Inflammatory macrophage (primary cell): ENCODE results near the gene PCED1B.
A peak's percentile ranks its signal among the peaks of the same experiment; 100 is the strongest.

Experiments used
- DNase-seq, 2 donors: peaks; one replicate each; pipeline ENCODE4 v3.0.0-alpha.2; 2020 to 2022

PCED1B gene

DNA sequence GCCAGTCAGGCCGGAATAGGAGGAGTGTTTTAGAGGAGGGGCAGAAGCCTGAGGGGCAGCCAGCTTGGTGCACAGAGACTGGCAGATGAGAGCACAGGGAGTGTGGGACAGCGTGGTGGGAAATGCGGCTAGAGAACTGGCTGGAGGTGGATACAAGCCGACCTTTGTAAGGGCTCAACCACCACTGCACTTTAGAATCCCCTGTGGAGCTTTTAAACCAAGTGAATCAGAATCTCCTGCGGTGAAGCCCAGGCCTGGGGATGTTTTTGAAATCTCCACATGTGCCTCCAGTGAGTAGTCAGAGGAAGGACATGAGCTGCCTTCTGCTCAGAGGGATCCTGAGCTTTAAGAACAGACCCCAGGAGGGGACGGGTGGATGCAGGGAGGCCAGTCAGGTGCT lies 10.9 kb upstream of the PCED1B start:
- no peak for DNase-seq

DNA sequence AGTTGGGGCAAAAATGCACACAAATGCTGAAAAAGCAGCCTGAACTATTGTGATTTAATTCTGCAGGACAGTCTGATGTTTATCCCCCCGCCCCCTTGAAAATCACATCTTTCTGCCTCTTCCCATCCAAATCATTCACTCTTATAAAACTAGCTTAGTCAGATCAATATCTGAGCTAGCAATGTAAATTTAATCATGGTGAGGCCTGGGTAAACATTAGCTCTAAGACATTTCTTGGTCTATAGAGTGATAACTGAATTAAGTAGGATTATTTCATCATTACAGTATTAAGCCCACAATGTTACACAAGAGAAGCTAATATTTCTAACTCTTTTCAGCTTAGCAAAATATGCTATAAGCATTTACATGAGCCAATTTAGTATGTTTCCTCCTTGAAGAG lies 9.1 kb upstream of the PCED1B start:
- DNase-seq = no peak

DNA sequence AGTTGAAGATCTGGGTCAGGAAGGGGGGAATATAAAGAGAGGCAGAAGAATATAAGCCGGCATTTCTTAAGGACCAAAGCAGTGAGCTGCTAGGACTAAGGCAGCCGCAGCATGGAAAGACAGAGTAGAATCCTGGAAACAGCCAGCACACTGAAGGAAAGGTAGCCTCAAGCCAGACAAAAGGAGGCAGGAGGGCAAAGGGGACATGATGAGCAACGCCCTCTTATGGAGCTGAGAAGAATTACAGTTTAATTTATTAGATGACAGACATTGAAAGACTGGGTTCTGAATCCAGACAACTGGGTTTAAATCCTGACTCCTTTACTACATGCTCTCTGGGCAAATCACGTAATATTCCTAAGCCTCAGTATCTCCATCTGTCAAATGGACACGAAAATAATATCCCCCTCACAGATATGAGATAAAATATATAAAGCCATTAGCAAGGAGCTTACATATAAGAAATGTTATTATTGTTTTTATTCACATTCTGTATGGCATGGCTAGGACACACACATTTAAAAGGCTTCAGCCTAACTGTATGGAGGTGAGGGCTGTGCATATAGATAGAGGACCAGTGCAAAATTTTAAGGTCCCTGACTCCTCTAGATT lies 8.1 kb upstream of the PCED1B start:
- peak in 1 of 2 donors; percentile 24 for DNase-seq

DNA sequence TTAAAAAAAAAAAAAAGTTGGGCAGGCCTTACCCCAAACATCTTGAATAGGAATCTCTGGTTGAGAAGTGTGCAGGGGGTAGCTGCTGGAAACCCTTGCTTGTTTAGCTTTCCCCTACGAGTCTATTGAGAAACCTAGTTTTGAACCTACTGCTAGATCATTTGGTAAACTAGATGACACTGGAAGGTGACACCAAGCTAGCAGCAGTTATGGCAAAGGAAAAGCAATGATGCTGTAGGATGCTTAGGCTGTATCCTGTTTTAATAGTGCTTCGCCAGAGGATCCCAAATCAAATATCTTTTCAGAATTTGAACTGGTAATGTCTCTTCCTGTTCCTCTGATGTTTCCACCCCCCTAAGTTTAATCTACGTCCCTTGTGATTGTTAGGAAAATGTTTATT lies 5.5 kb upstream of the PCED1B start:
- DNase-seq = no peak

DNA sequence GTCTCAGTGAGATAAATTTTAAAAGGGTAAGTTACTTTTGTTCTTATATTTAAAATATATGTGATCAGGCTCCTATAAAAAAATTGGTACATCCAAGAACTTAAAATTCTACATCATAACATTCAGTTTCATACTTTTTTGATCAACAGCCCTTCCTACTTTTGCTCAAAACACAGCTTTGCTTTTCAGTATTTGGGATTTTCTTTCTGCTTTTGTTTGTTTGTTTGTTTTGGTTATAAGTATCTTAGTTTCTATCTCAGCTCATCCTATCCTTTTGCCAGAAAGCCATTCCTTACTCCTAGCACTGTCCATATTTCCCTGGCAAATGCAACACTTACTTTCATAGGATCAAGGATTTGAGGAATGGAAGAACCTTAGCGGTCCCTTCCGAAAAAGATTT lies 4.7 kb upstream of the PCED1B start:
- DNase-seq = no peak

DNA sequence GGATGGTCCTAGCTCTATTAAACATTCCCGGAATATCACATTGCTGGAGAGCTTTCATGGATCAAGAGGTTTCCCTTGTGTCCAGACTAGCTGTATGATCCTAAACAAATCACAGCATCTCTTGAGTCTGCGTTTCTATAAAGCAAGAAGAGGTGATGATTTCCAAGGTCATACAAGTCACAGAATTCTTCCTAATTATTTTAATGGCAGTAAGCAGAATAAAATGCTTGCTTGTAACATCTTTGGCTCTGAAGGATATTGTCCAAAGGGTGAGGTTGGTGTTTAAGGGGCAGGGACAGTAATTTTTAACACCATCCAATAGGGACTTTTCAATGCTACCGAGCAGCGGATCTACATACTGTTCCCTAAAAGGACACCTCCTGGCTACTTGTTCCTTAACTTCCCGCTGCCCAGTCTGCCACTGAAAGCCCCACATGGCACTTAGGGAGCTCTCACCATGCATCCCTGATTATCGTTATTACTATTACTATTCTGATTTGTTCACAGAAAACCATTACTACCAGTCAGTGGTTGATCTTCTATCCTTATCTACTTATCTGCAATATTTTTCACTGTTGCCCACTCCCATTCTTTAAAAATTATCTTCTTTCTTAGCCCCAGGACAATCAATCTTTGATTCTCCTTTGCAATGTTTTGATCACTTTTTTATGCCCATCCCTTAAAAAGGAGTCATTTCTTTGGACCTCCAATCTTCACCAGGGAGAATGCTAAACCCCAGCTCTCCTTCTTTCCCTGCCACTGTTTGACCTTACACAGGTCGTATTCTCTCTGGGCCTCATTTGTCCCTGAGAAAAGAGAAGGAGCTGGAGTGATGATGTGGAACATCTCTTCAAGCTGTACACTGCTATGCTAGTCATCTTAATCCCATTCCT lies 4.0 kb upstream of the PCED1B start:
- DNase-seq = no peak

DNA sequence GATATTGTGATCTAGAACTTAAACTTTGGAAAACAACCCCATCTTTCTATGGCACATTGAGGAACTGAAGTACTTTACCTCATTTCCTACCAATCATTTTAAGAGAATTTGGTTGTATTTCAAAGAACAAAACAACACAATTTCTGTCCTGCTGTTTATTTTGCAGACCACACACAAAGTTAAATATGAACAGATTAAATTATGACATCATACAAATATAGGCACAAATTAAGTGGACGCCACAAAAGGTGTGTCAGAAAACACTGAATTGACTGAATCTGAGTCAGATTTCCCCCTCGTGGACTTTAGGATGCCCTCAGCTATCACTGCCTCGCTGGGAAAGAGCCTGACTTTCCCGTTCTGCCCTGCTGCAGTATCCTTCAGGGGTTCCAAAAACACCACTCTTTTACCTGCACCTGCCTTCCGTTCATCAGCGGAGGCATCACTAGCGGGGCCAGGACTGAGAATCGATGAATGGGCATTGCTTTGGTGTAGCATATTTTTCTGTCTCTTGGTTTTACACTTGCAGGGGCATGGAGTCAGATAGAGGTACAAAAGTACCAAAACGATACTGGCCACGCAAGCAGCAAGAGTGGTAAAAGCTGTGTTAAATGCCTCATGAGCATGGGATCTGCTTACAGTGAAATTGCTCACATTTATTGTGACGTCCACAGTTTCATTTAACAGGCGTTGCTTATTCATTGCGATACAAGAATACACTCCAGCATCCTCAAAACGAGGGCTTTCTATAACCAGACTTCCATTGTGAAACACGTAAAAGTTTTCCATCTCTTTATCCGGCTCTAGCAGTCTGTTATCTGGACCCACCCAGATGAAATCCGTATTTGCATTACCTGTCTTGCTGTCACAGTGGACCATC lies 2.0 kb upstream of the PCED1B start:
- no peak for DNase-seq

DNA sequence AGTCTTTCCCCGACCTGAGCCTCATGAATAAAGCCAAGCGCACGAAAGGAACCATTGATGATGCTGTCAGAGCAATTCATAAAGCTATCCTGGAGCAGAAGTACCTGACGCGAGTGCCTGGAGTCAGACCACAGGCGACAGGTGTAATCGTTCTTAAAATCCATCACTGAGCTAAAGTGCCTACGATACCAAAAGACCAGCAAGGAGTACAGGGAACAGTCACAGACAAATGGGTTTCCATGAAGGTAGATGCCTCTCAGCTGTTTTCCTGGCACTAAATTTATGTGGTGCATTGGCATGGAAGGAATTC lies 1.4 kb upstream of the PCED1B start:
- DNase-seq = no peak

DNA sequence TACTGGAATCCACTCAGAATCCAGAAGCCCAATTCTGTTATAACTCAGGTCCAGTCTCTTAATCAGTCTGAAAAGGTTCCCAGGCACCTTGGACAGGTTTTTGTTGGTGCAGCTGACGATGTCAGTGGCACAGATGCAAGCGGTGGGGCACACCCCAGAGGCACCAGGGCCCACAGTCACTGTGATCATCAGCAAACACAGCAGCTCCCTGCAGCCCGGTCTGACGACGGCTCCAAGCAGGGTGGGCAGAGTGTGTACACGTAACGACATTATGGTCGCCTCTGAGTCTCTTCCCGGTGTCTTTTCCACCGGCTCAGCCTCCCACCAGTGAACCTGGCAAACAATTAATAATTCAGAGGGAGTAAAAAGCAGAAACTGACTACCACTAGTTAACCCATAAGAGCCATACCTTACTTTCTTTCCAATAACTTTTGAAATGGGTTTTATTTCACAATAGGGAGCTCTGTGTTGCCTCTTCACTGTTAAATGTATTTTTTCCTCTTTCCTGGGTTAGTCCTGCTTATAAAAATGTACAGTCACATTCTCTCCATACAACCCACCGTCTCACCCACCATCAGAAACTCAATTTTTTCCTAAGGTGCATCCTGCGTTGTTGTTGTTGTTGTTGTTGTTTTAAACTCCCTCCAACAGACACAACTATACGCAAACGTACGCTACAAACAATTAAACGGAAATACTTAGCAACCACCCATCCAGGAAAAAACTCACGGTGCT lies 521 bp upstream of the PCED1B start:
- no peak for DNase-seq

DNA sequence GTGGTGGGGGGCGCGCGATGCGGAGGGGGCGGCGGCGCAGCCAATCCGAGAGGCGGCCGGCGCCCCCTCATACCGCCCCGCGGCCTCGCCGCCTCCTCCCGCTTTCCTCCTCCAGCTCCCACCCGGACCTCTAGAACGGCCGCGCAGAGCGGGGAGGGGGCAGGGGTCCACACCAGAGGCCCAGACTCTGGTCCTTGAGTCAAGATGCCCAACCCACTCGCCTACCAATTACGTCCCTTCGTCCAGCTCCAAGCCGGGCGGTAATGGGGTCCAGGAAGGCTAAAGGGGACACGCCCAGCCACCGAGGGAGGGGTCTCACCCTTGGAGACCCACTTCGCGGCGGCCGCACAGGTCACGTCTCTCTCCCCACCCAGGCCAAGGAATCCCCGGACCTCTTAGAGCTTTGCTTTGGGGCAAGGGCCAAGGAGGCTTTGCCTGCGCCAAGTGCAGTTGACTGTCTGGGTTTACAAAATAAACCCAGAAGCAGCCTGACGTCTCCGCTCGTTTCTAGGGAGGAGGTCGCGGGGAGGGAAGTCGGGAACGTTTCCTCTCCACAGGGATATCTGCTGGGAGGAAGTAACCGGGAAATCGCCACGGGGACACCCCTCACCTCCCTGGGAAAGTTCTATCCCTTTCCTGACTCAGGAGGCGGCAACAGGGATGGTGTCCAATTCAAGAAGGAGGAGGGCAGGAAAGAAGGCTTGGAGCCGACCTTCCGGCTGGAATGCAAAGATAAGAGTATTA lies 732 bp downstream of the PCED1B start:
- peak; percentile 16 to 37 for DNase-seq

DNA sequence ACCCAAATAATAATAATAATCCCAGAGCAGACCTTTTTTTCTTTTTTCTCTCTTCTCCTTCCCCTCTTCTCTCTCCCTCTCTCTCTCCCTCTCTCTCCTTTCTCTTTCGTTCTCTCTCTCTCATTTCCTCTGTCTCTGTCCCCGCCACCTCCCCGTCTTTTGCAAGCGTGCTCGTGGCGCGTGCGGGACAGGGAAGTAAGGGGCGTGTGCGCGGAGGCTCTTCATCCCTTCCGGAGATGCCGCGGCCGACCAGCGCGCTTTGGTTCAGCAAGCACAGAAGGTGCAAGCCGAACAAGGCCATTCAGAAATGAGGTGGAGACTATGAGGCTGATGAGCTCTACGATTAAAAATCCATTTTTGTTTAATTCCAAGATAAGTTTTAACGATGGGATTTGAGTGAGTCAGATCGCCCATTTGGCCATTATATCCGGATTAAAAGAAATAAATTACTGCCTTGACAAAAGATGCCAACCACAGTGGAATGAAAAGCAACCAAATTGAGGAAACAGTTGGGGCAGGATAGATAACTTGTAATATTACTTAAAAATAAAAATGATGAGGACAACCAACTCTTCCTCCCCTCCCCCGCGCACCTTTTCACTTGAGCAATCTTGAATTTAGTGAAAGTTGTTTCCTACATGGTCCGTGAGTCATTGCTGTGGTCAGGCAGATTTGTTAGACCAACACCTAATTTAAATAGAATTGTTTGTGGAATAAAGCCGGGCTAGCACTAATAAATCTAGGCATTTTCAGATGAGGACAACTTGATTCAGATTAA lies 1.5 kb downstream of the PCED1B start:
- DNase-seq = peak; percentile 49 to 70

DNA sequence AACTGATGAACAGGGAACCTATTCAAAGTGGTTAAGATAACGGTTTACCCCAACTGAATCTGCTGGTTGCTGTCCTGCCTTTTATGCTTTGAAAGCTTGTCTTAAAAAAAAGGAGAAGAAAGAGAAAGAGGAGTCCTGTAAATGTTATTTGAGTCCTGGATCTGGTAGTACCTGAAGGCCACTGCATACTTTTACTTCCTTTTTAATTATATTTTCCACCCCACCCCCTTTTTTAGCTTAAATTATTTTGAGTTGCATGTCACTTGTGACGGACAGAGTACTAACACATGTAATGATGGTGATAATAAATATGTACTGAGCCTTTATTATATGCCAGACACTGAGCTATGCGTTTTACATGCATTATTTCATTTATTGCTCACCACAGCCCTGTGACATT lies 2.9 kb downstream of the PCED1B start:
- no peak for DNase-seq

DNA sequence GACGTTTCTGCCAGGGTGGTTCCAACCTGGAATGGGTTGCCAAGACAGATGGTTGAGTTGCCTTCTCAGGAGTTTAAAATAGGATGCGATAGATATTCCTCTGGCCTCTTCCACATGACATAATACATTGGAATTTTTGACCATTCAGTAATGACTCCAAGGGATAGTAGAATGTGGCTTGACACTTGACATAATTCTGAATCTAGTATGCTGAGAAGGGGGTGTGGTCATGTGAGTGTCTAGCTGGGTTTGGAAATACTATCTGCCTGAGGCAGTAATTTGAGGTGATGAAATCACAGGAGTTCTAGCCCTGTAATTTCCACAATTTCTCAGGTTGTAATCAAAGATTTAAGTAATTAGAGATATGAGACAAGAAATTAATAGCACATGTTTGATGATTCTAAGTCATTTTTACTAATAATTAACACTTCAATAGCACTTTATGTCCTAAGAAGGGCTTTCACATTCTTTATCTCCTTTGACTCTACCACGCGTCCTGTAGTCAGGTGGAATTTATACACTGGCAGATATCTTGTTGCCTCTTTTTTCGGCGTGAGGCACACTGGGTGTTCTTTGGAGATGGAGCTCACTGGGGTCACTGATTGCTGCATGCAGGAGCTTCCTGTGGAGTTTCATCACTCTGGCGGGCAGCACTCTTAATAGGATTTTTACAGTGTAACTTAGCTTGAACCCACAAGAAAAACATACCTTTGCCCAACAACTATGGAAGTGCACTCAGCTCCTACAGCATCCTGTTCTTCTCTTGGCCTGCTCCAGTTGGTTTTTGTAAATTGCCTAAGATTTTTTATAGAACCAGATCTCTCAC lies 3.6 kb downstream of the PCED1B start:
- DNase-seq = peak; percentile 54 to 68

DNA sequence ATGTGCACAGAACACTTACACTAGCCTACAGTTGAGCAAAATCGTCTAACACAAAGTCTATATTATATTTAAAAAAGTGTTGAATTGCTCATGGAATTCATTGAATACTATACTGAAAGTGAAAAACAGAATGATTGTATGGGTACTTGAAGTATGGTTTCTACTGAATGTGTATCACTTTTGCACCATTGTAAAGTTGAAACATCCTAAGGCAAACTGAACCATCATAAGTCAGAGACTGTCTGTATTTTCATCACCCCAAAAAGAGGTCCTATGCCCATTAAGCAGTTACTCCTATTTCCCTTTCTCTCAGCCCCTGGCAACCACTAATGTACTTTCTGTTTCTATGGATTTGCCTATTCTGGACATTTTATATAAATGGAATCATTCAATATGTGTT lies 4.8 kb downstream of the PCED1B start:
- no peak for DNase-seq

DNA sequence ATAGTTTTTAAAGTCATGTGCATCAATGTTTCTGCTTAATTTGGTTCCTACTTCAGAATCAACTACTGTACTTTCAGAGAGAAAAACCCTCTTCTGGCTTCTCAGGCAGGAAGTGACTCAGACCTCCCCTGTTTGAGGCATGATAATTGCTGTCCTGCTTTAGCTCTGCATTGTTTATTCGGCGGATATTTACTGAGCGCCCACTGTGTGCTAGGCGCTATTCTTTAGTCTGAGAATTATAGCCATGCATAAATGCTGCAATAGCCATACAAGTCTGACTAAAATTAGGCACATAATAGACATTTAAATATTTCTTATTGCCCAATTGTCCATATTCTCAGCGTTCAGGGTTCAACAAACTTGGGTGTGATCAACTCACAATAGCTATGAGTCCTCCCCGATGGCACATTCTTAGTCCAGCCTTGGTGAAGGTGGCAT lies 6.4 kb downstream of the PCED1B start:
- DNase-seq = peak; percentile 56 to 59

DNA sequence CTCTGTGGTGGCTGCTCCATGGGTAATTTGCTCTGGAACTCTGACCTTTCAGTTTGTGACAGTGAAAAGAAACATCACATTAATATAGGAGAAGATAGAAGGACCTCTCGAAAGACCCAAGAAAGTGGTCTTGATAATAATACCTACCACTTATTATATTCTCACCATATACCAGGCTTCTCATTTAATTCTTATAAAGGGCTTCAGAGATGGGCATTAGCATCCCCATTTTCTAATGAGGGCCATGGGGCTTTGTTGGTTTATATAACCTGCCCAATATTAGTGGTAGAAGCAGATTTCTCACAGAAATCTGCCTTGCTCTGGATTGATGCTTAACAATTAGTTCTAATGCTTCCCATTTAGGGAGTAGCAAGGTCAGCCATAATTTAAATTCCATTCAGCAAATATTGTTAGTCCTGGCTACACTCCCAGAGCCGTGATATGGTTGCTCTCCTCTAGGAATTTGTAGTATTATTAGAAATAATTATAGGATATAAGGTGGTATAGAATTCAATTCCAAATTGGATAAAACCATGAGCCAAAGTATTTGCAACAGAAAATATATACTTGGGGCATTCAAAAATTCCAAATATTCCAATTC lies 7.8 kb downstream of the PCED1B start:
- DNase-seq = no peak

DNA sequence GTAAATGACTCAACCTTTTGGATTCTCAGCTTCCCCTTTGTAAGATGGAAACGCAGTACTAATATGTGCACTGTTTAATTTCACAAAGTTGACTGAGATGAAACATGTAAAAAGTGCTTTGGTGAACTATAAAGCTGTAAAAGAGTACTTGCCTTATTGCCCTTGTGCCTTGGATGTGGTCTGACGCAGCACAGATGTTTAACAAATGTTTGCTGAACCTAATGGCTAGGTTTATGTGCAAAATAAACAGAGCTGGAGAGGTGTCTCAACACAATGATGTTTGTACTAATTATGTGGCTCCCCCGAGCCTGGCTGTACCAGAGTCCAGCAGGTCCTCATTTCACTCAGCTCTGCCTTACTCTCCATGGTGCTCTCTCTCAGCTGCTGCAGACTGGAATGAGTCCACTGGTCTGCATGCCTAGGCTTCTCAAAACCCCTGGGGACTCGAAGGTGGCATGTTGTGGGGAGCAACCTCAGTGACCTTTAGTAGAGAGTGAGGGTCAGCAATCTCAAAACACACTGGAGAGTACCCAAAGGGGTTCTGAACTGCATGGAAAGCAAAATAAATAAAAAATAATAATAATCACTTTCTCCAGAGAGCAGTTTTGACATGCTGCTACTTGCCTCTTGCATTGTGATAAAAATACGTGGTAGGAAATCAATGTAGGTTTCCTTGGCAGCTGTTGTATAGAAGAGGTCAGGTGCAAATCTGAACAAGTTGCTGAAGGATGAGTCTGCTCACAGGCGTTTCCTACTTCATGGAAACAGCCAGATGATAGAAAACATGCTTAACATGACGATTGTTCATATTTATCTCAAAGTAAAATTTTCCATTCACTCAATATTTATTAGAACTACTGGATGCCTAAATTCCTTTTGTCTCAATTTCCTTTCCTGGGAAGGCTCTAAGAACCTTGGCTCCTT lies 8.9 kb downstream of the PCED1B start:
- no peak for DNase-seq

DNA sequence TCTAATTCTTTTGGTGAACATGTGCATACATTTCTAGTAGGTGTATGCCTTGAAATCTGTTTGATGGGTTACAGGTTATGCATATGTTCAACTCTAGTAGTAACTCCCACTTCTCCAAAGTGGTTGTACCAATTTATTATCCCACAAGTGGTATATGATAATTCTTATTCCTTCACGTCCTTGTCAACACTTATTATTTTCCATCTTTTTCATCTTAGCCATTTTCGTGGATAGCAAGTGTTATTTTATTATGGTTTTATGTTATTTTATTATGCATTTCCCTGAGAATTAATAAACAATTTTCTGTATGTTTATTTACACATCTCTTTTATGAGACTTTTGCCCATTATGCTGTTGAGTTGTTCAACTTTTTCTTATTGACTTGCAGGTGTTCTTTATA lies 11.6 kb downstream of the PCED1B start:
- no peak for DNase-seq

DNA sequence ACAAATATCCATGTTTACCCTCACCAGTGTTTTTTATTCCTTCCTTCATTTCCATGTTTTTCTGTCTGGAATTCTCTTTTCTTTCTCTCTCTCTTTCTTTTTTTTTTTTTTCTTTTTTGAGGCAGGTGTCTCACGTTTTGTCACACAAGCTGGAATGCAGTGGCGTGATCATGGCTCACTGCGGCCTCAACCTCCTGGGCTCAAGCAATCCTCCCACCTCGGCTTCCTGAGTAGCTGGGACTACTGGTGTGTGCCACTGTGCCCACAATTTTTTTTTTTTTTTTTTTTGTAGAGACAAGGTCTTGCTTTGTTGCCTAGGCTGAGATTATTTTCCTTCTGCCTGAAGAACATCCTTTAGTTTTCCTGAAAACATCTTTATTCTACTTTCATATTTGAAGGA lies 15.4 kb downstream of the PCED1B start:
- DNase-seq = no peak
